Measurements from ENCODE around the gene HRG. TPM values are rescaled to one million over a fixed set of nuclear protein-coding genes. Genes with fewer than 3 reads are reported as not detected.
A peak's percentile ranks its signal among the peaks of the same experiment; 100 is the strongest.

Gene HRG
- total and polyA plus RNA-seq, 2 donors (not counting 3 experiments of a cell fraction or from before 2014, with no cell fraction given), result not detected

DNA sequence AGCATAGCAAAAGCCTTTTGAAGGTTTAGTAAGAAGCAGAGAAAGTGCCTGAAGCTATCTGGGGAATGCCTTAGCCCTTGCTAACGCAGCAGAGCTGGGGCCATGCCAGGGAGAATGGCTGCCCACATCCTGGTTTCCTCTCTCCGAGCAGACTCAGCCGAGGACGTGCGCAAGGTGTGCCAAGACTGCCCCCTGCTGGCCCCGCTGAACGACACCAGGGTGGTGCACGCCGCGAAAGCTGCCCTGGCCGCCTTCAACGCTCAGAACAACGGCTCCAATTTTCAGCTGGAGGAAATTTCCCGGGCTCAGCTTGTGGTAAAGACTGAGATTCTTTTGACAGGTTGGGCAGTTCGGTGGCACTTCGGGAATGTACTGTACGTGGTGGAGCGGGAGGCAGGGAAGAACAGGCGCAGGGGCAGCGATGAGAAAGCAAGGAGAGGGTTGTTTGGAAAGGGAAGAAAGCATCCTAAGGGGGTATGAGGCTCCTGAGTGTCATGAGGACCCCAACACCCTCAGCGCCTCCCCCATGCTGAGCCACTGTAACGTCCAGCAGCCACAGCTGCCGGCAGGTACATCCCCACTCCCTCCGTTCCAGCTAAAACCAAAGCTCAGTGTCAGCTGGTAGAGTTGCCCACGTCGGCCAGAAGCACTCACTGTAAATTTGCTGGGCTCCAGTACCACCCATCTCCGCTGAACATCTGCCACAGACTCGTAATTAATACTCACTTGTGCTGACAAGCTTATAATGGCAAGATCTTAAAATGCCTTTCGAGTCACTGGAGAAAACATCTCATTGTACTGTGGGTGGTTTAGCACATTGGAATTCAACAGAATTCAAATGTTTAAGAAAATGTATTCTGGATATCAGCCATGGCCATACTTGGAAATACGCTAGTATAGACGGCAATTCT is 48.5 kb upstream of the HRG start:
- no TSS peak for BruUV-seq (replicated peaks)
- H3K27ac ChIP-seq (ENCODE audit: insufficient read depth, low read depth, low read length), result no peak overlapping the region
- intact Hi-C loops (cut with micrococcal nuclease), result loop anchor here (1.0 to 10.0 kb wide), 5 partner anchors 46 to 634 kb away; partner anchors contain the start of gene DNAJB11
- H3K9me1 ChIP-seq (replicated peaks; ENCODE audit: control insufficient read depth, extremely low read depth, insufficient read depth, low read length), result no peaks in the 10 kb centered on the region
- H3K4me1 ChIP-seq (ENCODE audit: control insufficient read depth, extremely low read depth, insufficient read depth, low read length), result peaks cover 5% of the 10 kb centered on the region
- no peak overlapping the region for H3K9ac ChIP-seq (replicated peaks; ENCODE audit: extremely low read depth, insufficient read depth, low read length)
- H3K27me3 ChIP-seq (ENCODE audit: control insufficient read depth in 2 of 2, insufficient read depth in 2 of 2, low read length in 2 of 2), result peaks cover 4 to 19% of the 10 kb centered on the region in 2 experiments
- ChIA-PET CTCF (interaction anchor here (0.5 to 6.1 kb wide), 52 partner anchors 9 to 957 kb away, joined by 3 to 195 read pairs (median 5); partner anchors contain the start of genes DNAJB11, EIF4A2 and RPL39L), POLR2A (interaction anchor here (1.0 kb wide), 2 partner anchors 47 to 156 kb away, joined by 3 read pairs; partner anchors contain the start of gene DNAJB11)
- DNase-seq (ENCODE audit: low read depth, low spot score), result peak; percentile 83
- no peaks in the 10 kb centered on the region for H4K20me1 ChIP-seq (replicated peaks; ENCODE audit: control insufficient read depth, extremely low read depth, insufficient read depth, low read length)
- H3K79me2 ChIP-seq (ENCODE audit: control insufficient read depth, insufficient read depth, low read length), result no peaks in the 10 kb centered on the region
- no peak overlapping the region for H3K4me3 ChIP-seq (replicated peaks in 1 of 3; ENCODE audit: insufficient read depth in 1 of 3, low read depth in 1 of 3, low read length in 3 of 3)
- H3K9me3 ChIP-seq (replicated peaks; ENCODE audit: control insufficient read depth, insufficient read depth, low read length), result no peaks in the 10 kb centered on the region
- H2AFZ ChIP-seq (ENCODE audit: low read depth, low read length), result peak overlapping the region; percentile 19
- peak; percentile 98 for FAIRE-seq
- TF ChIP-seq JUN (IDR thresholded peaks at IDR 0.05; ENCODE audit: borderline replicate concordance, insufficient read depth, insufficient read length, low read depth), result no peak
- TF ChIP-seq, protein P1, sequence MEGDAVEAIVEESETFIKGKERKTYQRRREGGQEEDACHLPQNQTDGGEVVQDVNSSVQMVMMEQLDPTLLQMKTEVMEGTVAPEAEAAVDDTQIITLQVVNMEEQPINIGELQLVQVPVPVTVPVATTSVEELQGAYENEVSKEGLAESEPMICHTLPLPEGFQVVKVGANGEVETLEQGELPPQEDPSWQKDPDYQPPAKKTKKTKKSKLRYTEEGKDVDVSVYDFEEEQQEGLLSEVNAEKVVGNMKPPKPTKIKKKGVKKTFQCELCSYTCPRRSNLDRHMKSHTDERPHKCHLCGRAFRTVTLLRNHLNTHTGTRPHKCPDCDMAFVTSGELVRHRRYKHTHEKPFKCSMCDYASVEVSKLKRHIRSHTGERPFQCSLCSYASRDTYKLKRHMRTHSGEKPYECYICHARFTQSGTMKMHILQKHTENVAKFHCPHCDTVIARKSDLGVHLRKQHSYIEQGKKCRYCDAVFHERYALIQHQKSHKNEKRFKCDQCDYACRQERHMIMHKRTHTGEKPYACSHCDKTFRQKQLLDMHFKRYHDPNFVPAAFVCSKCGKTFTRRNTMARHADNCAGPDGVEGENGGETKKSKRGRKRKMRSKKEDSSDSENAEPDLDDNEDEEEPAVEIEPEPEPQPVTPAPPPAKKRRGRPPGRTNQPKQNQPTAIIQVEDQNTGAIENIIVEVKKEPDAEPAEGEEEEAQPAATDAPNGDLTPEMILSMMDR (IDR thresholded peaks at IDR 0.05; ENCODE audit: extremely low read depth in 1 of 2, insufficient read depth in 1 of 2, low read depth in 1 of 2, low read length in 2 of 2), result peak; percentile 98
- no peaks in the 10 kb centered on the region for H3K36me3 ChIP-seq (ENCODE audit: control insufficient read depth in 2 of 2, extremely low read depth in 1 of 2, insufficient read depth in 2 of 2, low read length in 2 of 2)
- no peak overlapping the region for H3K4me2 ChIP-seq (ENCODE audit: insufficient read depth, low read length)
- dilution Hi-C loops (cut with MboI; ENCODE audit: extremely low pct_ligation_motif_present, low sequenced_read_pairs), result no loop called here

All from endothelial cell of umbilical vein (primary cell).